NT2/D1 (cell line): ENCODE measurements around the gene DNAJB6.

ENCODE experiments used
- YY1 ChIP-seq: IDR thresholded peaks from 2 replicates; pipeline ENCODE4 v1.6.1; 2011; ENCODE audit not compliant: insufficient read length, insufficient read depth
- ZNF274 ChIP-seq: IDR thresholded peaks from 2 replicates; pipeline ENCODE4 v1.6.1; 2011; ENCODE audit warnings: mild to moderate bottlenecking, low read depth, low read length

DNA sequence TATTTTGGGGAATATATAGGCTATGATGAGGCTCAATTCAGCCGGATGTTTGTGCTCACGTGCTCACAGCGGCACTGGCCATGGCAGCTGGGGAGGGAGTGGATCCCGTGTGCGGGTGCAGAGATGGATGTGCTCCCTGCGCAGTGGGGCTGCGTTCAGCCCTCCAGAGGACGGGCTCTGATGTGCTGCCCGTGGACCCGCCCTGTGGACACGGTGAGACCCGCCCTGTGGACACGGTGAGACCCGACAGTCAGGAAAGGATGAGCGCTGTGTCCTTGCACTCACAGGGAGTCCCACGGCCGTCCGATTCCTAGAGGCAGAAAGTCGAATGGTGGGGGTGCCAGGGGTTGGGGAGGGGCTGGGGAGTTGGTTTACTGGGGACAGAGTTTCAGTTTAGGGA lies 89.0 kb downstream of the DNAJB6 start:
- TF ChIP-seq YY1 (no peak), ZNF274 (no peak)
